Hepatic stellate cell (primary cell): ENCODE results near the gene POU3F1.
"Not testable (repeated sequence)": the region's sequence is repeated elsewhere in the genome, so short reads cannot be mapped to it uniquely, and the experiment has no call there.

ENCODE experiments used
- DNase-seq: peaks from one replicate; pipeline ENCODE4 v3.0.0; 2011; ENCODE audit warnings: low spot score

The POU3F1 gene

GRCh38 chr1:38047603-38048141 is 1.1 kb upstream of the POU3F1 start:
- no peak for DNase-seq

GRCh38 chr1:38046884-38047602 is 450 bp upstream of the POU3F1 start:
- peak; percentile 91 for DNase-seq

- DNase-seq: no peak
These were observed 926 bp downstream of the POU3F1 start for GRCh38 chr1:38045401-38046332.

- no peak for DNase-seq
These were observed 2.1 kb downstream of the POU3F1 start for GRCh38 chr1:38044221-38045215.

GRCh38 chr1:38043036-38043747 is 3.4 kb downstream of the POU3F1 start:
- DNase-seq: no peak

- DNase-seq: no peak
These were observed 4.4 kb downstream of the POU3F1 start for GRCh38 chr1:38041936-38042834.

- no peak for DNase-seq
These were observed 7.1 kb downstream of the POU3F1 start for GRCh38 chr1:38039331-38040088.

- no peak for DNase-seq
These were observed 7.7 kb downstream of the POU3F1 start for GRCh38 chr1:38038861-38039260.

GRCh38 chr1:38037221-38037939 is 9.2 kb downstream of the POU3F1 start:
- no peak for DNase-seq

GRCh38 chr1:38034871-38035270 is 11.7 kb downstream of the POU3F1 start:
- no peak for DNase-seq

GRCh38 chr1:38032992-38033391 is 13.6 kb downstream of the POU3F1 start:
- DNase-seq: not testable (repeated sequence)

GRCh38 chr1:38031513-38031866 is 15.1 kb downstream of the POU3F1 start:
- DNase-seq: no peak

GRCh38 chr1:38030596-38031512 is 15.7 kb downstream of the POU3F1 start:
- no peak for DNase-seq

- DNase-seq: peak; percentile 78
These were observed 16.7 kb downstream of the POU3F1 start for GRCh38 chr1:38029685-38030511.

- no peak for DNase-seq
These were observed 17.4 kb downstream of the POU3F1 start for GRCh38 chr1:38029081-38029681.

GRCh38 chr1:38028671-38029070 is 17.9 kb downstream of the POU3F1 start:
- DNase-seq: no peak
